GM18951 (cell line): Measurements from ENCODE around the gene EPB41L5.

Source experiments
- POLR2A ChIP-seq: IDR thresholded peaks from 4 replicates; pipeline ENCODE4 v1.6.1; 2011; ENCODE audit warnings: mild to moderate bottlenecking; ENCODE audit not compliant: insufficient read length, insufficient read depth; ENCODE audit errors: extremely low read depth
- in situ Hi-C: fragments of 300-500 bp; cut with MboI; formaldehyde crosslinking; loops from one replicate; pipeline ENCODE4 v1.12.0; 2022; ENCODE audit warnings: low sequenced_read_pairs, mixed read lengths, inconsistent platforms; ENCODE audit not compliant: unreplicated experiment

The EPB41L5 gene

GRCh38 chr2:120227111-120227991 is 214.5 kb downstream of the EPB41L5 start:
- in situ Hi-C loops = no loop called here
- no peak for TF ChIP-seq POLR2A

DNA sequence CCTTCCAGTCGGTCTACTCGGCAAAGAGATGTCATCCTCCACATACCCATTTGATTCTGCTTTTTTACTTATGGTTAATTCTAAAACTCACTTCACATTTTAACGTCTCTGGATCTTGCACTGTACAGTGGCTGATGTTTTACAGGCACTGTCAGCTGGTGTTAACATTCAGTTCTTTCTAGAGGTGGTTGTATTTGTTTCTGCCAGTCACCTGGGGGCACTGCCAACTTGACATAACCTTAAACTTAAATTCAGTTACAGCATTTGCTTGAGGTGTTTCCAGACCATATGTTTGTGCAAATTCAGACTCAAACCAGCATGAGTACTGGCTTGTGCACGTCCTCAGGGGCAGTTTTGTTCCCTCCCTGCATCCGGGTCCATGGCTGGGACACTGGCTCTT is 215.6 kb downstream of the EPB41L5 start:
- in situ Hi-C loops = no loop called here
- TF ChIP-seq POLR2A = no peak
